GM23248 (cell line): Measurements from ENCODE around the gene DOP1A.

Source experiments
- EZH2 ChIP-seq: fragments of 200-600 bp; sonication (generic); IDR thresholded peaks from 2 replicates; pipeline ENCODE4 v1.6.1; 2018; ENCODE audit warnings: antibody characterized with exemption, mild to moderate bottlenecking; ENCODE audit not compliant: insufficient read depth, poor library complexity, severe bottlenecking
- EZH2phosphoT487 ChIP-seq: fragments of 200-600 bp; sonication (generic); IDR thresholded peaks from 2 replicates; pipeline ENCODE4 v1.6.1; 2018; ENCODE audit warnings: antibody characterized with exemption, moderate library complexity, mild to moderate bottlenecking, low read depth; ENCODE audit not compliant: insufficient read depth

DNA sequence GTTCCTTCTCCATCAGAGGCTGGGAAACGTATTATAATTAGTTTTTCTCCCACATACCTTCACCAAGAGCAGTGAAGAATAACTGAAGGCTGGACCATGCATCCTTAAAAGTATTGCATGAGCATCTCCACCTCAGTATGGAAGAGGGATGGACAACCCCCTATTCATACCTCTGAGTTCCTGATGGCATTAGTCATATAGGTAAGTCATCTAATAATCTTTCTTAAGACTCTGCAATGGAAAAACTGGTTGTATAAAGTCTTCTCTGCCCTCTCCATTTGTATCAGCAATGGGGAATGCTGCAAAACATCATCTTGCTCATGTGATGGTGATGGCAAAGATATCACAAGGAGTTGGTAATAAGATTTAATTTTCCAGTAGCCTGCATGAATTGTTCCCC is 101.1 kb downstream of the DOP1A start:
- TF ChIP-seq EZH2phosphoT487 (no peak), EZH2 (no peak)
